Stimulated activated CD4-positive, alpha-beta T cell treated with anti-CD3 and anti-CD28 coated beads, Interleukin-1b, Interleukin-23, amount 100 ng/mL, for 48 hours (primary cell): Measurements from ENCODE around the gene TFPI2.
"Not testable (repeated sequence)": the region's sequence is repeated elsewhere in the genome, so short reads cannot be mapped to it uniquely, and the experiment has no call there.

Experiments
- DNase-seq: peaks from one replicate; pipeline ENCODE4 v3.0.0-alpha.2; 2020

Gene TFPI2, protein sequence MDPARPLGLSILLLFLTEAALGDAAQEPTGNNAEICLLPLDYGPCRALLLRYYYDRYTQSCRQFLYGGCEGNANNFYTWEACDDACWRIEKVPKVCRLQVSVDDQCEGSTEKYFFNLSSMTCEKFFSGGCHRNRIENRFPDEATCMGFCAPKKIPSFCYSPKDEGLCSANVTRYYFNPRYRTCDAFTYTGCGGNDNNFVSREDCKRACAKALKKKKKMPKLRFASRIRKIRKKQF

DNA sequence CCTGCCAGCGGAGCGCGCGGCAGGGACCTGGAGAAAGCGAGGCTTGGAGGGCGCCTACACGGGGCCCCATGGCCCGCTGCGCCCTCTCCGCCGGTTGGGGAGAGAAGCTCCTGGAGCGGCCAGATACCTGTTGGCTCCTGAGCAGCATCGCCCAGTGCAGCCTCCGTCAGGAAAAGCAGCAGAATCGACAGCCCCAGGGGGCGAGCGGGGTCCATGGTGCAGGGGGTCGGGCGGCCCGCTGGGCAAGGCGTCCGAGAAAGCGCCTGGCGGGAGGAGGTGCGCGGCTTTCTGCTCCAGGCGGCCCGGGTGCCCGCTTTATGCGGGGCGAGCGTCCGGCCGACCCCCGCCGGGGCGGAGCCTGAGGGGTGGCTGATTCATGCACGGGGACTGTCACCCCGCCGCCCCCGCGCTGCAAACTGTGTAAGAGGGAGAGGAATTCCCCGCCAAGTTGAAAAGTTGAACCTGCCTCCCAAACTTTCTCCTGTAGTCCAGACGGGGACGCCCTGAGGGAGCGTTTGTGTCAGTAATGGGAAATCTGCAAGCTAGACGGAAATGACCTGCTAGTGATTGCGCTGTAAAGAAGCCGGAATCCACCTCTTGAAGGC lies at the start of gene TFPI2:
Gene TFPI2, minus strand, starts transcription at position 290 of the 605 bp plus-strand sequence. Its CDS starts 75 bp downstream, at position 215.
- DNase-seq = peak; percentile 13

DNA sequence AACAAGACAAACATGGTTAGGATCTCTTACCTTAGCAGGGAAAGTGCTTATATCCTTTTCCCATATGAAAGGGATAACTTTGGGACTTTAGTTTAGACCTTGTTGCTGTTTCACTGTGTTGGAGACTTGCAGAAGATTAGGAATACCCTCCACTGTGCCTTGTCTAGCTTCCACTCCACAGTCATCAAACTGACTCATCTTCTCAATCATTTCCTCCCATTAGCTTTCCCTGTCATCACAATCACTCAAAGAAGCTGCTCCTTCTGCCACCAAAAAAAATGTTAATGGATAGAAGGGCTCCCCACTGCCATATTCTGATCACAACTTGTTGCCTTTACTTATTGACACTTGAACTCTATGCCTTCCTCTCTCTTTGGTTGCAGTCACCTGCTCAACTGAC lies 47.7 kb upstream of the TFPI2 start:
- no peak for DNase-seq

DNA sequence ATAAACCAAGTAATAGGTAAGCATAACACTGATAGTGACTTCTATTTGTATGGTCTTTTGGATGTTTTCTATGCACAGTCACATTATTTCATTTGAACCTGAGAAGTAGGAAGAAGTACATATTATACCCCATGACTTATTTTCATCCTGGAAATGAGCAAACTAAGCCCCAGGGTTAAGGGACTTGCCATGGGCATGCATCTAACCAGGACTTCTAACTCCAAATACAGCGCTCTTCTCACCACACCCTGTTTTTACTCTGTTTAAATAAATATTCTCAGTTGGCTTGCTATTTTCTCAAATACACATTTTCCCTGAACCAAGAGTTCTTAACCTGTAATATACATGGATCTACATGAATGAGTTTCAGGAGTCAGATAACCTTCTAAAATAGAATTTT lies 47.3 kb upstream of the TFPI2 start:
- DNase-seq = no peak

DNA sequence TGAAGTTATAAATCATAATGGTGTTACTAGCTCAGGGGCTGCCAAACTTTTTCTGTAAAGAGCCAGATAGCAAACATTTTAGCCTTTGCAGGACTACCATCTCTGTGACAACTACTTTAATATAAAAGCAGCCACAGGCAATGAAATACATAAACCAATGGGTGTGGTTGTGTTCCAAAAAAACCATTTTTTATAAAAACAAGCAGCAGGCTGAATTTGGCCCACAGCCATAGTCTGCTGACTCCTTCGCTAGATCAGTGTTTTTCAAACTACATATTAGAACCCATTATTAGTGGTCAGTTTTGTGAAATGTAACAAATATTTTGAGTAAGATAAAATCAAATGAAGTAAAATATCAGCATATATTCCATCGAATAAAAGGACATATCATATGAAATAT lies 44.5 kb upstream of the TFPI2 start:
- DNase-seq = no peak

DNA sequence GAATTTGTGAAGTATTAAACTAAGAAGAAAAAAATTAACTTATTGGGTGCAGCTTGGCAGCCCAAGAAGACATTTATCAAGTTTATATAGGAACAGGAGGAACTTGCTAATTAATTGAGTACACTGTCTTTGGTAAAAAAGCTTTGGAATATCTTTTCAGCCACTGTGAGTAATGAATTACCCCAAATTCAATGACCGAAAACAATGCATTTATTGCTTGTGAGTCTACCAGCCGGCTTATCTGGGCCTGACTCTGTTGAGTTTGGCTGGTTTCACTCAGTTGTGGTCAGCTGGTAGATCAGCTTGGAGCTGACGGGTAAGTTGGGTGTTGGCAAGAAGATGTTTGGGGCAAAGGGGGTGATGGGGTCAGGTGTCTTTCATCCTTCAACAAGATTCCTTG lies 42.6 kb upstream of the TFPI2 start:
- no peak for DNase-seq

DNA sequence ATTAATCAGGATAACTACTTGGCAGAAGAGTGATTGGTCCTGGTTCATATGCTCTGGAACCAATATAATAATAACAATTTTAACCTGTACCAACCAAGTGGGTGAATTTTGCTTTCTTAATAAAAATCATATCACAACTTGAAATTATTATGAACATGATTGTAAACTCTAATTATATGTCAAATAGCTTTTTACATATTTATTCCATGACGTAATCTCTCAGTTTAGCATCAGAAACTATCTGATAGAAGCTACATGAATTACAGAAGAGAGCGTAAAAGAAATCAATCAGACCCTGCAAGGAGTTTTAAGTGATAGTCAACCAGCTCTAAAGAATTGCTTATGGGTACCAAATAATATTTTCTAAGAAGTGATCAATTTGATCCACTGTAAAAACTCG lies 41.1 kb upstream of the TFPI2 start:
- no peak for DNase-seq

DNA sequence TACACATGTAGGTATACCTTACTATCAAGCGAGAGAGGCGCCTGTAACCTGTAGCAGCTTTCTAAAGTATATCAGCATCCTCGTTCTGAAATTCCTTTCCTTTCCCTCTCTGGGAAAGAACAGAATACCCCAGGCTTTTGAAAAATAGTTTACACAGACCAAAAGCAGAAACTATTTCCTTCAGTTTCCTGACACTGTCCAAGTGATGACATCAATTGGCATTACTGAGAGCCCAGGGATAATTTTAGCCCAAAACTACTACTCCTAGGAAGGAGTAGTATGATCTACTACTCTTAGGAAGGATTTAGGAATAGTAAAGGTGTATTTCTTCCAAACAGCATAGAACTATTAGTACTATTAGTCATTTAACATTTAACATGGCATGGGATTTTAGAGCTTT lies 37.0 kb upstream of the TFPI2 start:
- DNase-seq = no peak

DNA sequence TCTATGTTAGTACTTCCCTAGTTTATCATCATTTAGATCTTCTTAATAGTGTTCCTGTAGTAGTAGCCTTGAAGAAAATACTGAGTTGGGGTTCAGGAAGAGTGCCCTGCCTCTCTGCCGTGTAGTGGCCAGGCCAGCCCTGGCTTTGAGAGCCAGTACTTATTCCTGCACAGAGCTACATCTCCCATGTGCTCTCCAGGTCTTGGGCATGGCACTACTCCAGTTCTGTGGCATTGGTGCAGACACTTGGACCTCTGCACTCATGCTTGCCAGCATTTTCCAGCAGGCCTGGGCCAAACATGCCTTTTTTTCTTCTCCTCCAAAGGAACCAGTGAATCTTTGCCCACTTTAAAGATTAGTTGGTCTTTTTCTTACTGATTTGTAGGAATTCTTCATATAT lies 36.2 kb upstream of the TFPI2 start:
- no peak for DNase-seq

DNA sequence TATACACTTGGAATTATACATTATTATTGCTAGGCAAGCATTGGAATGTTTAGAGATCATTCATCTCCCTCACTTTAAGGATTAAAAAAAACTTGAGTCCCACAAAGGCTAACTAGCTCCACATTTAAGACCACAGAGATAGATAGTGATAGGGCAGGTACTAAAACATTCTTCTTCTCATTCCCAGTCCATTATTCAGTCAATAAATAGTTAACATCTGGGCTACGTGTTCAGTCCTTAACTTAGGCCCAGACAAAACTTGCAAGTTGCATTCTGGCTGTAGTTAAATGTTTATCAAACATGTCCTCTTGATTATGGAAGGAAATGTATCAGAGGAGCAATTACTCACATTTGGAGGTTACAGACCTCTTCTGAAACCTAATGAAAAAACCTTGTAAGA lies 33.4 kb upstream of the TFPI2 start:
- DNase-seq = no peak

DNA sequence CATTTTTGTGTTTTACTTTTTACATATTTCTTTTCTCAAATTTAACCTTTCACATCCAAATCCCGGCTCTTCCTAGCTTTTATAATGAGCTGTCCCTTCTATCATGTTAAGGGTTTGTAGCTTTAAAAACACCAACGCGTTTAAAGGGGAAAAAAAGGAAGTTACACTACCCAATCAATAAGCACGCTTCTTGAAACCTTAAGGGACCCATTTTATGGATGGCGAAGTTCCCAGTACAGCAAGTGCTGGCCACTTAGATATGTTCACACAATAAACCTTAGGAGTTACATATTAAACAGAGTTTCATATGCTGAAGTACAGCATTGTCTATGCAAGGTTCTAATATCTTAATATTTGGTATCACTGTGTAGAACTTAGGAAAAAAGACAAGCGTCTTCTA lies 32.7 kb upstream of the TFPI2 start:
- DNase-seq = no peak

DNA sequence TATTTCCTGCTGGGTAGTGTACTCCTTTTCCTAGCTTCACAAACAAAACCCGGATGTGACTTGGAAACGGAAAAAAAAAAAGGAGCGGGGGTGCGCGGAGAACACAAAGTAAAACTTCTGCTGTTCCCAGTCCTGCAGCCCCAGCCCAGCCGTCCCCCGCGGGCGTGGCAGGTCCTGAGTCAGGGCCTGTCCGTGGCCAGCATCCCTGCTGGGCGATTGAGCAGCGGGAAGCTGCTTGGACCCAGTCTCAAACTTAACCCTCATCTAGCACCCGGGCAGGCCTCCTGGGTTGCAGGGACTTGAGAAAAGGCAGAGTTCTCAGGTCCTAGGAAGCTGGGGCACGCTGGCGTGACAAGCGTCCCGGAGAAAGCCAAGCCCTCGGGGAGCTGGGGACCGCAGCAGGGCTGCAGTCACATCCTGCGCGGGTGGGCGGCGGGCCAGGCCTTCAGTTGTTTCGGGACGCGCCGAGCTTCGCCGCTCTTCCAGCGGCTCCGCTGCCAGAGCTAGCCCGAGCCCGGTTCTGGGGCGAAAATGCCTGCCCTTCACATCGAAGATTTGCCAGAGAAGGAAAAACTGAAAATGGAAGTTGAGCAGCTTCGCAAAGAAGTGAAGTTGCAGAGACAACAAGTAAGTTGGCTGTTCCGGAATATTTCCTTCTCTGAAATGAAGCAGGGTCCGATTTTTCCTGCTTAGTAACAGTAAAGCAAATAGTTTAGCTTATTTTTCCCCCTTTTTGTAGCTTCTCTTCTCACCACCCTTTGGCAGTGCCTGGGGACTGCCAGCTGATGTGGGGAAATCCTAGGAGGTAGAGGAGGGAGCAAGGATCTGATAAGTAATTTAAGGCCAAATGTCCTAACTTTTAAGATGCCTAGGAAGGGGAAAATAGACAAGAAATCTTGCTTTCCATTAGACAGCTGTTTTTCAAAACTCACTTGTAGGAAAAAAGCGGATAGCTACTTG lies 31.3 kb upstream of the TFPI2 start, which contains the start of gene GNG11:
Gene GNG11, plus strand, starts transcription at position 129 of the 960 bp plus-strand sequence. Its CDS starts 403 bp downstream, at position 532.
- DNase-seq = peak; percentile 25

DNA sequence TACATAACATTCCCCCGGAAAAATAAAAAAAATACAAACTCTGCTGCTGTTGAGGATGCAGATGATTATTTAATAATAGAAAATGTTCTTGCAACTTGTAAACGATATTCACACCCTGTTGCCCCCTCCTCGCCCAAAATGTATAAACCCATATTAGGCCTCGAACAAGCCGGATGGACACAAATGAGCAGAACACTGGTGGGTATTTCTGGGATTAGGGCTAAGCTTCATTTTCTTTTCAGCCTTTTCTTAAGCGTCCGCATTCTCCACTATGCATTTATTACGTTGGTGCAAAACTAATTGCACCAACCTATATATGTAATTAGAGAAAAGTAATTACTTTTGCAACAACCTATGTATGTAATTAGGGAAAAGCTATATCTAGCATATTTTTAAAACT lies 30.6 kb upstream of the TFPI2 start:
- no peak for DNase-seq

DNA sequence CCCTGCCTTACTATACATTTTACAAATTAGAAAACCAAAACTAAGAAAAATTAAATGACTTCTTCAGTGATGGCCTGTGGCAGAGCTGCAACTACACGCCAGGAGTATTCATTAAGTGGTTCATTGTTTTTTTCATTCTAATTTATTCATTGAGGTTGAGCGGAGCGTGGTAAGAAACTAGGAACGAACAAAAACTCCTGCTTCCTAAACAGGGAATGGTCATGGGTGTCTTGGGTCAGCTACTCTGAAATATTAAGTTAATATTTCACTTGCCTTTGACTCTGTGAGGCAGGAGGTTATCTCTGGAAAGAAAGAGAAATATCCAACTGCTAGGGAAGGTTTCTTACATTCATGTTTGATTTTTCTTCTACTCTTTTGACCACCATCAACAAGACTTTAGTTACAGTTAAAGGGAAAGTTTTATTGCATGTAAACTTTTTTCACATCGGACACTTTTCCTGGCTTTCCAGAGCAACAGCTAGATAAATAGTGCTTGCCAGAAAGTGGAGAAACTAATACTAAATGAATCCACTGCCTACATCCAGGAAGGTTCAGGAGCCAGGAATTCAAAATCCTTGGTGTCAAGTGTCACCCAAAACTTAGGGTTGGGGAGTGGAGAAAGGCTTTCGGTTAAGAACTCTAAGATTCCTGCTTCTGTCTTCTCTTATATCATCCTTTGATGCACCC lies 30.1 kb upstream of the TFPI2 start:
- DNase-seq = no peak

DNA sequence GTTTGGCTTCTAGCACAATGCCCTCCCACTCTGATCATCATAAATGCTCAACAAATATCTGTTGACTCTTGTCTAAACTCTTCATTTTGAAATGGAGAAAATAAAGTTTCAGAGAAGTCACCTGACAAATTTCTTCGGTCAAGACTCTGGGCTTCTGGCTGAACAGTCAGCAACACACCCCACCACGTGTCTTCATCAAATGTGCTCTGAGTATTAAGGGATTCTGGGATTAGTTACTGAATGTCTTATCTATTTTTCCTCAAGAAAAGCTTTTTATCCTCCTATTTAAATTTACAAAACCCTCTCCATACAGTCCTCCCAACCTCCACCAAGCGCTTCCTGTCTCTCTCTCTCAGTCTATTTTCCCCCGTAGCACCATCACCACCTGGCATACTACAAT lies 25.8 kb upstream of the TFPI2 start:
- DNase-seq = not testable (repeated sequence)

DNA sequence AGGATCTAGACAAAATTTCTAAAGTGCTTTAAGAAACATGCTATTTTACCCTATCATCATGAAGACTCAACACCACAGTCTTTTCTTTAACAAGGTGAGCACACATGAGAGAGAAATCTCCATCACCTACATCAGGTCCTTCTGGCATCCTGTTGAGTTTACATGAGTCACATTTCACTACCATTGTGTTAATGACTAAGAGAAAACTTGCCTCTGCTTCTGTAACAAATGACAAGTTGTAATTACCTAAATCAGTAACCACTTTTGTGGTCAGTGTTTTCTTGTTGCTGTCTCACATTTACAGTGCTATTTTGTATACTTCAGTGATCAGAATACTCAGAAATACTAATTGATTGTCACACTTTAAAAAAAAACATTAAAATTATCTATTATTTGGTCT lies 25.3 kb upstream of the TFPI2 start:
- not testable (repeated sequence) for DNase-seq

DNA sequence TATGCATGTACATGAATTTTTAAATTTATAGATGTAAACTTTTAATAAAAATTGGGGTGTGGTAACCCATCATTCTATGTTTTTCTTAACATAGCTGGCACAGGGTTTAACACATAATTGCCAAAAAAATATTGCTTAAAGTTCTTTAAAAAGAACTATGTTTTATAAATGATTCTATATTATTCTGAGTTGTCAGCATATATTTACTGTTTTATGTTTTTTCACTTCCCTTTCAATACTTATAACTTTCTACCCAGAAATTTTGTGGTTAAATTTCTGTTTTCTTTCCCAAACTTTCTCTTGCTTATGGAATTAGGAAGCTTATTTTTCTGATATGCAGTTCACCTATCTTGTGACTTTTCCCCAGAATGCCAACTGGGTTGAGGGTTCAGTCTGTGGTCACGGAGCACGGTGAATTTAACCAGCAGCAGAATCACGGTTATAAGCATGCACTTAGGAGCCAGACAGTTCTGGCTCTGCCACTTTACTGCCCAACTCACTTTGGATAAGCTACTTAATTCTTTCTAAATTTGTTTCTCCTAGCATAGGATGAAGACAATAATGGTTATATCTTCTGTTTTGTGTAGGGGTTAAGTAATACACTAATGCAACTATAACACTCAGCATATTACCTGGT lies 24.8 kb upstream of the TFPI2 start:
- not testable (repeated sequence) for DNase-seq

DNA sequence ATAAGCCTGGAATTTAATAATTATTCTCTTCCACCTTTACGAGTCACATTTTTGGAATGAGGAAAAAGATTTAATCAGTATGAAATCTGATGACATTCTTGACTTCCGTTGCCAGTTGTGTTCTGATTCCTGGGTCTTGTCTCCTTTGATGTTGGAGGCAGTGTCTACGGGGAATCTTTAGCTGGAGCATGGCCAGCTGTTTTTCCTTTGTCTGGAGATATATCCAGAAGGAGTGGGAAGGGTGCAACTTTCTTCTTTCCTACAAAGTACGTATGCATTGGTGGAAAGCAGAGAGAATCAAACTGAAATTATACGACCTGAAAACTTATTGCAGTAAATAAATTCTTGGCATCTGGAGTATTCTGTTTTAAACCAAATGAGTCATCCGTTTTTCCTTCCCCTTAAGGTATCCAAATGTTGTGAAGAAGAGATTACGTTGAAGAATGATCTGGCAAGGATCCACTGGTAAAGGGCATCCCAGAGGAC lies 24.1 kb upstream of the TFPI2 start:
- DNase-seq = no peak

DNA sequence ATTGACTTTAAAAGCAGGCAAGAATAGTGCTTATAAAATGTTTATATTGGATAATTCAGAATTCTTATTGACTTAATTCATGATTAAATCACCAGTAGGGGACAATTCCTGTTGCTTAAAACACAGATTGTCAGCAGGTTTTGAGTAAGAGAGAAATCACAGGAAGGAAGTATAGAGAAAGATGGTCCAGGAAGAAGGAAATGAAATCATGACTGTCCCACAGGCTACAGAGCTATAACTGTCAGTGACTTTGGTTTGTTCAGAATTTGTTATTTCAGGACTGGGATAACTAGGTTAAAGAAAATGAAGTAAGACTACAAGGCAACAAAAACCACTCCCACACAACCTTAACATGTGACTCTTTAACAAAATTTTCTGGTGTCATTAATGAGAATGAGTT lies 22.6 kb upstream of the TFPI2 start:
- no peak for DNase-seq

DNA sequence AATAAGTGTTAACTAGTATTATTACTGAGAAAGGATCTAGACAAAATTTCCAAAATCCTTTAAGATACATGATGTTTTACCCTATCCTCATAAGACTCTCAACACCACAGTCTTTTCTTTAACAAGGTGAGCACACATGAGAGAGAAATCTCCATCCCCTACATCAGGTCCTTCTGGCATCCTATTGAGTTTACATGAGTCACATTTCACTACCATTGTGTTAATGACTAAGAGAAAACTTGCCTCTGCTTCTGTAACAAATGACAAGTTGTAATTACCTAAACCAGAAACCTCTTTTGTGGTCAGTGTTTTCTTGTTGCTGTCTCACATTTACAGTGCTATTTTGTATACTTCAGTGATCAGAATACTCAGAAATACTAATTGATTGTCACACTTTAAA lies 21.1 kb upstream of the TFPI2 start:
- not testable (repeated sequence) for DNase-seq

DNA sequence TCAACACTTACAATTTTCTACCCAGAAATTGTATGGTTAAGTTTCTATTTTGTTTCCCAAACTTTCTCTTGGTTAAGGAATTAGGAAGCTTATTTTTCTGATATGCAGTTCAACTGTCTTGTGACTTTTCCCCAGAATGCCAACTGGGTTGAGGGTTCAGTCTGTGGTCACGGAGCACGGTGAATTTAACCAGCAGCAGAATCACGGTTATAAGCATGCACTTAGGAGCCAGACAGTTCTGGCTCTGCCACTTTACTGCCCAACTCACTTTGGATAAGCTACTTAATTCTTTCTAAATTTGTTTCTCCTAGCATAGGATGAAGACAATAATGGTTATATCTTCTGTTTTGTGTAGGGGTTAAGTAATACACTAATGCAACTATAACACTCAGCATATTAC lies 20.7 kb upstream of the TFPI2 start:
- DNase-seq = not testable (repeated sequence)

DNA sequence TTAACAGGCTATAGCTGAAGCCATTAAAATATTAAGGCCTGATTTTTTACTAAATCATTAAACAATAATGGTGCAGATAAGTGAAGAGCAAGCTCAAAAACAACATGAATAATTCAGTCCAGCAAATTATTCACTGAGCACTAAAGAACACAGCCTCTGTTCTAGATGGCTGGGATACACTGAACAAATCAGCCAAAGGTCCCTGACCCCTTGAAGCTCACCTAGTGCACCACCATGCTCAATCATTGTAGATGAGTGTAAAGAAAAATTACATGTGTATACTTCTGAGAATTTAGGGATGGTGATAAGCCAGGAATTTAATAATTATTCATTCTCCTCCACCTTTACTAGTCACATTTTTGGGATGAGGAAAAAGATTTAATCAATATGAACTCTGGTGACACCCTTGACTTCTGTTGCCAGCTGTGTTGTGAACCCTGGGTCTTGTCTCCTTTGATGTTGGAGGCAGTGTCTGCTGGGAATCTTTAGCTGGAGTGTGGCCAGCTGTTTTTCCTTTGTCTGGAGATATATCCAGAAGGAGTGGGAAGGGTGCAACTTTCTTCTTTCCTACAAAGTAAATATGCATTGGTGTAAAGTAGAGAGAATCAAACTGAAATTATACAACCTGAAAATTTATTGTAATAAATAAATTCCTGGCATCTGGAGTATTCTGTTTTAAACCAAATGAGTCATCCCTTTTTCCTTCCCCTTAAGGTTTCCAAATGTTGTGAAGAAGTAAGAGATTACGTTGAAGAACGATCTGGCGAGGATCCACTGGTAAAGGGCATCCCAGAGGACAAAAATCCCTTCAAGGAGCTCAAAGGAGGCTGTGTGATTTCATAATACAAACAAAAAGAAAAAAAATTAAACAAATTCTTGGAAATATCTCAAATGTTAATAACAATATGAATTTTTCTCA lies 19.8 kb upstream of the TFPI2 start:
- no peak for DNase-seq
